Endothelial cell (in vitro differentiated cells): ENCODE data around the gene NT5C2. TPM values are rescaled to one million over a fixed set of nuclear protein-coding genes. Genes with fewer than 3 reads are reported as not detected.

Experiments used
- DNase-seq: peaks from one replicate; pipeline ENCODE4 v3.0.0; 2021; ENCODE audit warnings: low spot score
- H3K27ac Mint-ChIP-seq: one replicate; pipeline ENCODE4 v1.8.0; 2021; ENCODE audit warnings: mixed read lengths, inconsistent platforms; ENCODE audit not compliant: unreplicated experiment
- H3K27me3 Mint-ChIP-seq: one replicate; pipeline ENCODE4 v1.8.0; 2021; ENCODE audit warnings: mild to moderate bottlenecking, moderate library complexity, mixed read lengths, inconsistent platforms; ENCODE audit not compliant: unreplicated experiment
- H3K36me3 Mint-ChIP-seq: one replicate; pipeline ENCODE4 v1.8.0; 2021; ENCODE audit warnings: mild to moderate bottlenecking, low read depth, mixed read lengths, inconsistent platforms; ENCODE audit not compliant: unreplicated experiment
- H3K4me1 Mint-ChIP-seq: one replicate; pipeline ENCODE4 v1.8.0; 2021; ENCODE audit warnings: mild to moderate bottlenecking, mixed read lengths, inconsistent platforms; ENCODE audit not compliant: unreplicated experiment
- H3K4me3 Mint-ChIP-seq: one replicate; pipeline ENCODE4 v1.8.0; 2021; ENCODE audit warnings: mild to moderate bottlenecking, mixed read lengths, inconsistent platforms; ENCODE audit not compliant: unreplicated experiment
- H3K9me3 Mint-ChIP-seq: one replicate; pipeline ENCODE4 v1.8.0; 2021; ENCODE audit warnings: mixed read lengths, inconsistent platforms; ENCODE audit not compliant: unreplicated experiment
- CTCF ChIP-seq: fragments of 200-600 bp; sonication (generic); IDR thresholded peaks from one replicate; pipeline ENCODE4 v1.5.0; 2021; ENCODE audit warnings: antibody characterized with exemption; ENCODE audit not compliant: unreplicated experiment
- total RNA-seq: library from RNA; stranded (reverse); fragmentation: NEBNext Ultra II Directional; extraction: Animal tissue kit (Norgen Biotek cat#: 25700); gene quantifications from one replicate; pipeline ENCODE4 v1.2.1, GENCODE V29; 2021; ENCODE audit not compliant: unreplicated experiment

The NT5C2 gene
- total RNA-seq, 1 donor from 2014 or later, result 88.2 TPM

DNA sequence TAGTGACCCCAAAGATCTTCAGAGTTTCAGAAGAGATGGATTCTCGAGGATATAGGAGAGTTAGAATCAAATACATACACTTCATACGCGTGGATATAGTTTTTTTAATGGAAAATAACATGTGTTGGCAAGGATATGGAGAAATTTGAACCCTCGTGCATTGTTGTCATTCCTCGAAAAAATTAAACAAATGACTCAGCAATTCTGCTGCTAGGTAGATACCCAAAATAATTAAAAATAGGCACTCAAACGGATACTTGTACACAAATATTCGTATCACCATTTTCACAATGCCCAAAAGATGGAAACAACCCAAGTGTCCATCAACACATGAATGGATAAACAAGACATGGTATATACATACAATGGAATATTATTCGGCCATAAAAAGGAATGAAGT, 5.6 kb upstream of the NT5C2 start:
- TF ChIP-seq CTCF, result no peak
- Mint-ChIP-seq H3K9me3 (no peaks in the 10 kb centered on the region), H3K4me1 (peaks cover 12% of the 10 kb centered on the region), H3K4me3 (no peak overlapping the region), H3K27me3 (peaks cover 8% of the 10 kb centered on the region), H3K36me3 (peaks cover 5% of the 10 kb centered on the region), H3K27ac (no peak overlapping the region)
- no peak for DNase-seq

DNA sequence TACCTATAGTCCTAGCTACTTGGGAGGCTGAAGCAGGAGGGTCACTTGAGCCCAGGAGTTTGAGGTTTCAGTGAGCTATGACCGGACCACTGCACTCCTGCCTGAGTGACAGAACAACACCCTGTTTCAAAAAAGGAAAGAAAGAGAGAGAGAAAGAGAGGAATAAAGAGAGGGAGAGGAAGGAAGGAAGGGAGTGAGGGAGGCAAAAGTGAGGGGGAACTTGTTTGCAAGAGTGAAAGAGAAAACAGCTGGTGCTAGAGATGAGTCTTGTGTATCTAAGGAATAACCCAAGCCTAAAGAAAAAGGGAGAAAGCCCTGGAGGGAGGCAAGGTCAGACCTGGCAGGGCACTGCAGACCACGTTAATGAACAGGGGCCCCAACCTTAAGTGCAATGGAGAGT, 4.8 kb upstream of the NT5C2 start:
- Mint-ChIP-seq H3K9me3 (no peaks in the 10 kb centered on the region), H3K36me3 (peaks cover 8% of the 10 kb centered on the region), H3K27ac (no peak overlapping the region), H3K4me1 (peaks cover 16% of the 10 kb centered on the region), H3K27me3 (peaks cover 12% of the 10 kb centered on the region), H3K4me3 (no peak overlapping the region)
- TF ChIP-seq CTCF, result no peak
- DNase-seq, result no peak

DNA sequence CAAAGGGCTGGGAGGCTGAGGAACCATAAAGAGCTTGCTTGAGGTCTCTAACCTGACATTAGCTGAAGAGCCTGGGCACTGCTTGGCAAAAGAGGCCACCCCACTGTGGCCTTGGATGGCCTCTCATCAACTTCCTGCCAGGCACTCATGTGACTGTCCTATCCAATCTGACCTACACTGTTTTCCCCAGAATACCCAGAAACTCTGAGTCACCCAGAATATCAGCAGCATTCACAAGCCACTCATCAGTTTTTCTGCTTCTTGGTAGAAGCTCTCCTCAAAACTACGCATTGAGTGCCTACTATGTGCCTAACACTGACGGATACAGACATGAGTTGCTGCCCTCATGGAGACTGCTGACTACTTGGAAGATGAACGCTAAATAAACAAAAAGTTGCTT, 4.1 kb upstream of the NT5C2 start:
- no peak for TF ChIP-seq CTCF
- H3K4me1 Mint-ChIP-seq, result peaks cover 16% of the 10 kb centered on the region
- peaks cover 8% of the 10 kb centered on the region for H3K36me3 Mint-ChIP-seq
- H3K4me3 Mint-ChIP-seq, result no peak overlapping the region
- peaks cover 14% of the 10 kb centered on the region for H3K27me3 Mint-ChIP-seq
- H3K27ac Mint-ChIP-seq, result no peak overlapping the region
- DNase-seq, result no peak
- H3K9me3 Mint-ChIP-seq, result no peaks in the 10 kb centered on the region

DNA sequence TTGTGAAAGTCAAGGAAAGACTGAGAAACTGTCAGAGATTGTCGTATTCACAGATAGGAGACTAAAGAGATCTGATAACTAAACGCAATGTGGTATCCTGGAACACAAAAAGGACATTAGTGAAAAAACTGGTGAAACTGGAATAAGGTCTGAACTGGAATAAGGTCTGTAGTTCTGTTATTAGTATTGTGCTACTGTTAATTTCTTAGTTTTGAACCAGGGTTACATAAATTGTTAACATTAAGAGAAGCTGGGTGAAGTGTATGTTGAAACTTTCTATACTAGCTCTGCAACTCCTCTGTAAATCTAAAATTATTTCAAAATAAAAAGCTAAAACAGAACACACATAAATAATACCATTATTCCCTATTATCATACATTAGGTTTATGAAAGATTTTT, 3.4 kb upstream of the NT5C2 start:
- no peak for DNase-seq
- no peak for TF ChIP-seq CTCF
- no peak overlapping the region for H3K27ac Mint-ChIP-seq
- no peak overlapping the region for H3K4me3 Mint-ChIP-seq
- H3K4me1 Mint-ChIP-seq, result peaks cover 21% of the 10 kb centered on the region
- H3K27me3 Mint-ChIP-seq, result peaks cover 14% of the 10 kb centered on the region
- peaks cover 8% of the 10 kb centered on the region for H3K36me3 Mint-ChIP-seq
- H3K9me3 Mint-ChIP-seq, result no peaks in the 10 kb centered on the region

DNA sequence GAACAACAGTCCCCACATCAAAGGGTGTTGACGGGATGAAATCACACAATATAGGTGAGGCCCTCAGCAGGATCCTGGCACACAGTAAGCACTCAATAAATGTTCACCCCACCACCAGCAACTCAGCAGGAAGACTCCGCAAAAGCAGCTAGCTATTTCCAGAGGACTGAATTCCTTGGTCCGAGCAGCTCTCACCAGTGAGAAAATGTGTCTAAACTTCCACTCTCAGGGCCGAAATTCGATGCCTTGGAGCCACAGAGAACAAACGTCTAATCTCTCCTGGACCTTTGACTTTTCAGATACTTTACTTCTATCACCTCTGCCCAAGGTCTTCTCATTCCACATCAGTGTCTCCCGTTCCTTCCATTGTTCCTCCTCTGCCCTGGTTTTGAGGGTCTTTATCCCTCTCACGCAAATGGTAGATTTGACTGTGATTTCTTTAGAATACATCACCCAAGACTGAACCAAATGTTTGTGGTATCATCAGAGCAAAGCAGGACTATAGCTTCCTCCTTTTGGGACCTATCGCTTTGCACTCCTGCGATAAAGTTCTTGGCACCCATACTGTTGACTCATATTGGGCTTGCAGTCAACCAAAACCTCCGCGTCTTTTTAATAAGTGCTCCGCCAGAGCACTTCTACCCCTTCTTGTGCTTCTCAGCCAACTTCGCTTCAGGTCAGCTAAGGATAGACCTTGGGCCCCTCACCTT, 903 bp upstream of the NT5C2 start:
- Mint-ChIP-seq H3K4me3 (peak overlapping the region; percentile 93), H3K36me3 (peaks cover 8% of the 10 kb centered on the region), H3K9me3 (no peaks in the 10 kb centered on the region), H3K27me3 (peaks cover 14% of the 10 kb centered on the region), H3K4me1 (peaks cover 26% of the 10 kb centered on the region), H3K27ac (peak overlapping the region; percentile 91)
- no peak for DNase-seq
- no peak for TF ChIP-seq CTCF
